ENCODE measurements around the gene CLDN14. TPM values are rescaled to one million over a fixed set of nuclear protein-coding genes. Genes with fewer than 3 reads are reported as not detected.

The CLDN14 gene
- total RNA-seq, 1 donor from 2014 or later, result not detected

GRCh38 chr21:36509973-36510664 lies 30.2 kb upstream of the CLDN14 start:
- DNase-seq (ENCODE audit: low read depth), result no peak
- peaks cover 4% of the 10 kb centered on the region for H3K4me1 Mint-ChIP-seq (ENCODE audit: low read depth, unreplicated experiment)
- H3K27ac Mint-ChIP-seq (ENCODE audit: unreplicated experiment), result no peak overlapping the region

GRCh38 chr21:36508948-36509347 lies 29.0 kb upstream of the CLDN14 start:
- no peak for TF ChIP-seq EZH2 (IDR thresholded peaks at IDR 0.05; ENCODE audit: insufficient read depth, low read length)
- TF ChIP-seq CTCF (IDR thresholded peaks at IDR 0.05; ENCODE audit: insufficient read depth, low read depth, low read length), result no peak
- Mint-ChIP-seq H3K27me3 (ENCODE audit: low read depth, unreplicated experiment) (peaks cover 6% of the 10 kb centered on the region), H3K9me3 (ENCODE audit: unreplicated experiment) (no peaks in the 10 kb centered on the region), H3K4me1 (ENCODE audit: low read depth, unreplicated experiment) (peaks cover 13% of the 10 kb centered on the region), H3K27ac (ENCODE audit: unreplicated experiment) (no peak overlapping the region), H3K4me3 (ENCODE audit: unreplicated experiment) (no peak overlapping the region), H3K36me3 (ENCODE audit: low read depth, unreplicated experiment) (no peaks in the 10 kb centered on the region)
- H4K20me1 ChIP-seq (ENCODE audit: insufficient read depth, low read length), result no peaks in the 10 kb centered on the region
- H3K4me3 ChIP-seq (ENCODE audit: insufficient read depth, low read depth, low read length), result no peak overlapping the region
- H2AFZ ChIP-seq (ENCODE audit: low read depth, low read length), result no peak overlapping the region
- no peaks in the 10 kb centered on the region for H3K9me3 ChIP-seq (ENCODE audit: insufficient read depth, low read depth, low read length)
- H3K9ac ChIP-seq (ENCODE audit: low read length), result no peak overlapping the region
- H3K27me3 ChIP-seq (ENCODE audit: insufficient read depth, low read length), result no peaks in the 10 kb centered on the region
- no peaks in the 10 kb centered on the region for H3K4me1 ChIP-seq (ENCODE audit: insufficient read depth, low read length)
- DNase-seq (ENCODE audit: low read depth), result no peak
- H3K79me2 ChIP-seq (ENCODE audit: insufficient read depth, low read length), result no peaks in the 10 kb centered on the region
- H3K36me3 ChIP-seq (ENCODE audit: insufficient read depth, low read length), result no peaks in the 10 kb centered on the region
- no peak overlapping the region for H3K27ac ChIP-seq (ENCODE audit: low read depth, low read length)
- FAIRE-seq, result no peak
- H3K4me2 ChIP-seq (ENCODE audit: low read length), result no peak overlapping the region

More at GRCh38 chr21:36509973-36510664, 30.2 kb upstream of the CLDN14 start:
- Histone ChIP-seq H3K36me3 (ENCODE audit: insufficient read depth, low read length) (no peaks in the 10 kb centered on the region), H3K79me2 (ENCODE audit: insufficient read depth, low read length) (no peaks in the 10 kb centered on the region), H2AFZ (ENCODE audit: low read depth, low read length) (no peak overlapping the region), H3K27me3 (ENCODE audit: insufficient read depth, low read length) (no peaks in the 10 kb centered on the region), H3K4me3 (ENCODE audit: insufficient read depth, low read depth, low read length) (no peak overlapping the region), H3K27ac (ENCODE audit: low read depth, low read length) (no peak overlapping the region), H4K20me1 (ENCODE audit: insufficient read depth, low read length) (no peaks in the 10 kb centered on the region), H3K4me1 (ENCODE audit: insufficient read depth, low read length) (no peaks in the 10 kb centered on the region), H3K9me3 (ENCODE audit: insufficient read depth, low read depth, low read length) (no peaks in the 10 kb centered on the region), H3K9ac (ENCODE audit: low read length) (no peak overlapping the region), H3K4me2 (ENCODE audit: low read length) (no peak overlapping the region)
- Mint-ChIP-seq H3K27me3 (ENCODE audit: low read depth, unreplicated experiment) (peaks cover 6% of the 10 kb centered on the region), H3K4me3 (ENCODE audit: unreplicated experiment) (no peak overlapping the region), H3K9me3 (ENCODE audit: unreplicated experiment) (no peaks in the 10 kb centered on the region), H3K36me3 (ENCODE audit: low read depth, unreplicated experiment) (no peaks in the 10 kb centered on the region)
- no peak for FAIRE-seq
- TF ChIP-seq EZH2 (IDR thresholded peaks at IDR 0.05; ENCODE audit: insufficient read depth, low read length), result no peak
- TF ChIP-seq CTCF (IDR thresholded peaks at IDR 0.05; ENCODE audit: insufficient read depth, low read depth, low read length), result no peak

GRCh38 chr21:36507397-36508018 lies 27.6 kb upstream of the CLDN14 start:
- Mint-ChIP-seq H3K27ac (ENCODE audit: unreplicated experiment) (no peak overlapping the region), H3K9me3 (ENCODE audit: unreplicated experiment) (no peaks in the 10 kb centered on the region), H3K4me3 (ENCODE audit: unreplicated experiment) (no peak overlapping the region), H3K36me3 (ENCODE audit: low read depth, unreplicated experiment) (no peaks in the 10 kb centered on the region), H3K4me1 (ENCODE audit: low read depth, unreplicated experiment) (peaks cover 13% of the 10 kb centered on the region), H3K27me3 (ENCODE audit: low read depth, unreplicated experiment) (peaks cover 2% of the 10 kb centered on the region)
- no peaks in the 10 kb centered on the region for H3K79me2 ChIP-seq (ENCODE audit: insufficient read depth, low read length)
- H4K20me1 ChIP-seq (ENCODE audit: insufficient read depth, low read length), result no peaks in the 10 kb centered on the region
- TF ChIP-seq EZH2 (IDR thresholded peaks at IDR 0.05; ENCODE audit: insufficient read depth, low read length) (no peak), CTCF (IDR thresholded peaks at IDR 0.05; ENCODE audit: insufficient read depth, low read depth, low read length) (no peak)
- no peak overlapping the region for H2AFZ ChIP-seq (ENCODE audit: low read depth, low read length)
- no peak overlapping the region for H3K9ac ChIP-seq (ENCODE audit: low read length)
- H3K4me1 ChIP-seq (ENCODE audit: insufficient read depth, low read length), result no peaks in the 10 kb centered on the region
- DNase-seq (ENCODE audit: low read depth) (no peak), FAIRE-seq (no peak)
- no peak overlapping the region for H3K4me3 ChIP-seq (ENCODE audit: insufficient read depth, low read depth, low read length)
- H3K27me3 ChIP-seq (ENCODE audit: insufficient read depth, low read length), result no peaks in the 10 kb centered on the region
- H3K4me2 ChIP-seq (ENCODE audit: low read length), result no peak overlapping the region
- H3K27ac ChIP-seq (ENCODE audit: low read depth, low read length), result no peak overlapping the region
- H3K36me3 ChIP-seq (ENCODE audit: insufficient read depth, low read length), result no peaks in the 10 kb centered on the region
- H3K9me3 ChIP-seq (ENCODE audit: insufficient read depth, low read depth, low read length), result no peaks in the 10 kb centered on the region

Data from astrocyte (in vitro differentiated cells and primary cell).